Esophagus squamous epithelium (tissue), 4 donors: ENCODE measurements around the gene CCDC85C.

Experiments used
- POLR2A ChIP-seq, 4 donors: fragments of 450-650 bp; IDR thresholded peaks; one replicate each; pipeline ENCODE4 v1.6.1; 2017; ENCODE audit warnings: antibody characterized with exemption in 4 of 4, mild to moderate bottlenecking in 4 of 4, moderate library complexity in 3 of 4
- TF ChIP-seq, protein P1 (sequence below), 6 experiments: fragments of 450-650 bp in 4 of 6; fragments of 200-600 bp in 2 of 6; sonication (generic) in 2 of 6; IDR thresholded peaks; one replicate each; pipeline ENCODE4 v1.5.1; 2016 to 2019; ENCODE audit warnings: antibody characterized with exemption in 6 of 6, mild to moderate bottlenecking in 4 of 6, moderate library complexity in 4 of 6

DNA sequence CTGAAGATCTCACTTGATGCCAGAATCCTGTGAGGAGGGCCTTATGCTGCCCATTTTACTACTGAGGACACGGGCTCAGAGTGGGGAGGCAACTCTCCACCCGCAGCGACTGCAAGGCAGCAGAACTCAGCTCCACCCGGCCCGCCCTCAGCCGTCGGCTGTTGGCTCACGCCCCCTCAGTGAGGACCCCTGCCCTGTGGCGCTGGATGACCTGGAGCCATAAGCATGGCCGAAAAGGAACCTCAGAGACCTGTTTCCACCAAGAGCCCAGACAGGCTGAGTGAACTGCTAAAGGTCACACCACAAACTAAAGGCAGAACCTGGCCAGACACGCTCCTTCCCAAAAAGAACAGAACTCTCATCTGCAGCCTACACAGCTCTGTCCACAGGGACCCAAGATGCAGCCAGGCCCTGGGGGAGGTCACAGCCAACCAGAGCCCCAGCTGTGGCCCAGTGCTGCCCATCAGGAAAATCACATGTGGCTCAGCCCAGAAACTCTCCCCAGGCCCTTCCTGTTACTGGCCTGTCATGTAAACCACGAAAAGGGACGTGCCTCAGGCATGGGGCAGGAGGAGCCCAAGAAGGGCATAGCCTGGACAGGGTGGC, 90.0 kb downstream of the CCDC85C start:
- TF ChIP-seq, protein P1, sequence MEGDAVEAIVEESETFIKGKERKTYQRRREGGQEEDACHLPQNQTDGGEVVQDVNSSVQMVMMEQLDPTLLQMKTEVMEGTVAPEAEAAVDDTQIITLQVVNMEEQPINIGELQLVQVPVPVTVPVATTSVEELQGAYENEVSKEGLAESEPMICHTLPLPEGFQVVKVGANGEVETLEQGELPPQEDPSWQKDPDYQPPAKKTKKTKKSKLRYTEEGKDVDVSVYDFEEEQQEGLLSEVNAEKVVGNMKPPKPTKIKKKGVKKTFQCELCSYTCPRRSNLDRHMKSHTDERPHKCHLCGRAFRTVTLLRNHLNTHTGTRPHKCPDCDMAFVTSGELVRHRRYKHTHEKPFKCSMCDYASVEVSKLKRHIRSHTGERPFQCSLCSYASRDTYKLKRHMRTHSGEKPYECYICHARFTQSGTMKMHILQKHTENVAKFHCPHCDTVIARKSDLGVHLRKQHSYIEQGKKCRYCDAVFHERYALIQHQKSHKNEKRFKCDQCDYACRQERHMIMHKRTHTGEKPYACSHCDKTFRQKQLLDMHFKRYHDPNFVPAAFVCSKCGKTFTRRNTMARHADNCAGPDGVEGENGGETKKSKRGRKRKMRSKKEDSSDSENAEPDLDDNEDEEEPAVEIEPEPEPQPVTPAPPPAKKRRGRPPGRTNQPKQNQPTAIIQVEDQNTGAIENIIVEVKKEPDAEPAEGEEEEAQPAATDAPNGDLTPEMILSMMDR (IDR thresholded peaks at IDR 0.05) = no peak
- TF ChIP-seq POLR2A (IDR thresholded peaks at IDR 0.05) = no peak
